LNCAP (cell line): ENCODE measurements around the gene GTF2H1.

Source experiments
- CTCF ChIP-seq: fragments of 450-650 bp; IDR thresholded peaks from 2 replicates; pipeline ENCODE4 v1.5.1; 2017; ENCODE audit warnings: mild to moderate bottlenecking

The GTF2H1 gene

GRCh38 chr11:18394928-18395734 is 72.8 kb downstream of the GTF2H1 start:
- TF ChIP-seq CTCF, result no peak

- no peak for TF ChIP-seq CTCF
Observed at GRCh38 chr11:18395735-18396504, 73.6 kb downstream of the GTF2H1 start.

- TF ChIP-seq CTCF, result no peak
Observed at GRCh38 chr11:18397921-18398320, 75.6 kb downstream of the GTF2H1 start.

GRCh38 chr11:18404062-18404461 is 81.7 kb downstream of the GTF2H1 start:
- no peak for TF ChIP-seq CTCF

- TF ChIP-seq CTCF, result no peak
Observed at GRCh38 chr11:18408558-18409291, 86.4 kb downstream of the GTF2H1 start.

- TF ChIP-seq CTCF, result no peak
Observed at GRCh38 chr11:18416459-18416858, 94.1 kb downstream of the GTF2H1 start.
